ELR (cell line): ENCODE results near the gene MEGF11.
"Not testable (repeated sequence)": the region's sequence is repeated elsewhere in the genome, so short reads cannot be mapped to it uniquely, and the experiment has no call there.

ENCODE experiments used
- DNase-seq: peaks from one replicate; pipeline ENCODE4 v3.0.0-alpha.2; 2015; ENCODE audit warnings: low read depth

Gene MEGF11

DNA sequence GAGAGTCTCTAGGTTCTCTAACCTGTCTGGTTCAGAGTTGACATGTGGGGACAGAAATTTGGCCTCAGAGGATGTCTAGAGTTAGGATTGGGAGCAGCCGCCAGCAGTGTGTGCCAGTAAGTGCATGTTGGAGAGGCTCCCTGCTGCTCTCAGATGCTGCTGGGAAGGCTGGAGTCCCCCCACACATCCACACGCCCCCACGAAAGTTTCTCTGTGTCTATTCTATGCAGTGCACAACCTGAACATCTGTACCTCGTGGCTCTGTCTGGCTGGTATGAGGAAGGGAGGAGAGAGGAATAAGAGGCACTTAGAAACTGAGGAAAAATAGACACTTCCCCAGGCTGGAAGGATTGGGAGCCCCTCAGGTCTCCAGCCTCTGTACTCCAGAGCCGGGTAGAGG, 252.5 kb downstream of the MEGF11 start:
- DNase-seq = no peak

DNA sequence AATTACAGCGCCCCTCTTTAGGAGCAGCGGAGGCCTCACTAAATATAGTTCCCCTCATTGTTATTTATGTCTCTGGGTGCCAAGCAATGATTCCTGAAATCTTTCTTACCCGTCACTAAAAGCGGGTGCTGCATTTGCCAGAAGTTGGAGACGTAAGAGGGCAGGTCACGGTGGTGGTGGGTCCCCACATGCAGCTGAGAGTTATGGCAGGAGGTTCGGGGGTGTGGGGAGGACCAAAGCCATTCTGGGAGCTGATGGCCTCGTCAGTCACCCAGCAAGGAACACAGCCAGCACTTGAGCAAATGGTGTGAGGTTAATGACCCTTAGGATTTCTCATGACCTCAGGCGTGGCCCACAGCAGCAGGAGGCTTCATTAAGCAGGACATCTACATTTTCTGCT, 255.1 kb downstream of the MEGF11 start:
- DNase-seq = no peak

DNA sequence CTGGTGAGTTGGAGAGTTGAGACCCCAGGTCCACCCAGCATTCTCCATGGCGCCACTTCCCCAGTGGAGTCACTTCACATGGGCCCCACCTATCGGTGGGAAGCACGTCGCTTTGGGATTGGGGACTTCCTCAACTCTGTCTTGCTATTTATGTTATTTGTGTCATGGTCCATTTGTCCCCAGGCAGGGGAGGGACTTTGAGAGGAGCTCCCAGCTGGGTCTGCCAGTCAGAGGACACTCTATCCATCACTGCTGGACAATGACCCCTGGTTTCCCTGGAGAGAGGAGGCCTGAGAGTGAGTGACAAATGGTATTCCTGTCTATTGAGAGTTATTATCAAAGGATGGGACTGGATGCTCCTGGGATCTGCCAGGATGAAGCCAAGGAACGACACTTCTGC, 256.6 kb downstream of the MEGF11 start:
- no peak for DNase-seq

DNA sequence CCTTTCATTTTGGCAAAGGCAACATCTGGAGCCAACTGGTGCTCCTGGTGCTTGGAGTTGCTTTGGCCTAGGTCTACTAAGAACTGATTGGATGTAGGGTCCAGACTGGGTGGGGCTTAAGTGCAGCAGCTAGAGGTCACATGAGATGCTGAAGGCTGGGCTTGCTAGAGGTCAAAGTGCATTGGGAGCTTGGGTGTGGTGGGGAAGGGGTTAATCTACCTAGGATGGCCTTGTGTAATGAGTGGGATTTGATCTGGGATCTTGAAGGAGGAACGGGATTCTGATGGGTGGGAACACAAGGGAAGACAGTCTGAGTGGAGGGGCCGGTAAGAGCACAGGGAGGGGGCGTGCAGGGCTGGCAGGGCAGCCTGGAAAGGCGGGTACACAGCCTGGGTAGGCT, 258.7 kb downstream of the MEGF11 start:
- no peak for DNase-seq

DNA sequence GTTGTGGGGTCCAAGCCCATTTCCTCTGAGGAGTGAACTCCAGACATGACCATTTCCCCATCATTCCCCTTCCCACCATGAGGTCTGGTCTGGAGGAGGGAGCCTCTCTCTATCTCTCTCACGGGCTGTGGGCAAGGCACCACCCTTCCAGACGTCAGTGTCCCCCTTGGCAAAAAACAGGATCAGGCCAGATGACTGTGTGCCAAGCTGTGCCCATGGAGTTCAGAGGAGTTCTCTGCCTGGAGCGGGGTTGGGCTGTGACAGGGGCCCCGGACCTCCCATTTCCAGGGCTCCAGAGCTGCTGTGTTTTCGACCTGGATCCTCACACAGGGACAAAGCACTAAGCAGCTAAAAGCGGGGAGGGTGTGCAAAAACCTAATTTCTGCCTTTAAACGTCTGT, 259.8 kb downstream of the MEGF11 start:
- no peak for DNase-seq

DNA sequence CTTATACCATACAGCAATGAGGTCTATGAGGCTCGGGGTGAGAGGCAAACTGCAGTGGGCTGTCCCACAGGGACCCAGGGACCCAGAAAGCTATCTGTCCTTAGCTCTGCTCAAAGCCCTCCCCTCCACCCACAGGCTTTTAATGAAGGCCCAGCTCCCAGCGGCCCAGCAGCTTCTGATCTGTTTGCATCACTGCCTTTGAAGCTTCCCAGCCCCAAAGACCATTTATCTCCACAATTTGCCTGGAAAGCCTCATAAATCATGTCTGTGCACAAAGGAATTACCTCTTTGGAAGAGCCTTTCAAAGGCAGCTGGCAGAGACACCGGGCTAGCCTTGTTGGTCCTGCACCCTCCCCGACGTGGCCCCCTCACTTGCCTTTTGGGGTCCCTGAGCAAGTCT, 260.3 kb downstream of the MEGF11 start:
- no peak for DNase-seq

DNA sequence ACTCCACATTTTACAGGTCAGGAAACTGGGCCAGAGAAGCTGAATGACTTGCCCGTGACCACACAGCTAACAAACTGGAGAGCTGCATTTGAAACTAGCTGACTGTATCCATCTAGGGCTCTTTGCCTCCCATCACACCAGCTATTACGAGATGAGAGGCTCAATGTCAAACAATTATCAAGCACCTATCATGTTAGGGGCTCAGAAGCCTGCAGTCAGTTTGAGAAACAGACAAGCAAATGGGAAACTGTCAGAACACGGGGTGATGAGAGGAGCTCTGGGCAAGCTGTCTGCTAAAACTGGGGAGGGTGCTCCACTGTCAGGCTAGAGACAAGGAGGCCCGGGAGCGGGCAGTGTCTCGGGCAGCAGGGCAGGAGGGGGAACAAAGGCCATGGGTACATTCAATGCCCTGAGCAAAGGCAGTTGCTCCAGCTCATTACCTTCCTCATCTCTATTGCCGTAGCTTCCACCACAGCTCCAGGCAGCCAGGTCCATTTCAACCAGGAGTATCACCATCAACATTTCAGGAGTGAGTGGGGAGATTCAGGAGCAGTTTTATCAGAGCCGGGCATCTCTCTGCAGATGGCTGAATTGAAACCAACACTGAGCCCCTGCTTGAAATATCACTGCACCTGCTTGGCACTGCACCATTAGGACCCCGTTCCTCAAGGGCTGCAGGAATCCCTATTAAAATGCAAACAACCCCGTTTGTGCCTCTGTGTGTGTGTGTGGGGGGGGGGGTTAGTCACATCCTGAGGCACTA, 261.6 kb downstream of the MEGF11 start:
- DNase-seq = no peak

DNA sequence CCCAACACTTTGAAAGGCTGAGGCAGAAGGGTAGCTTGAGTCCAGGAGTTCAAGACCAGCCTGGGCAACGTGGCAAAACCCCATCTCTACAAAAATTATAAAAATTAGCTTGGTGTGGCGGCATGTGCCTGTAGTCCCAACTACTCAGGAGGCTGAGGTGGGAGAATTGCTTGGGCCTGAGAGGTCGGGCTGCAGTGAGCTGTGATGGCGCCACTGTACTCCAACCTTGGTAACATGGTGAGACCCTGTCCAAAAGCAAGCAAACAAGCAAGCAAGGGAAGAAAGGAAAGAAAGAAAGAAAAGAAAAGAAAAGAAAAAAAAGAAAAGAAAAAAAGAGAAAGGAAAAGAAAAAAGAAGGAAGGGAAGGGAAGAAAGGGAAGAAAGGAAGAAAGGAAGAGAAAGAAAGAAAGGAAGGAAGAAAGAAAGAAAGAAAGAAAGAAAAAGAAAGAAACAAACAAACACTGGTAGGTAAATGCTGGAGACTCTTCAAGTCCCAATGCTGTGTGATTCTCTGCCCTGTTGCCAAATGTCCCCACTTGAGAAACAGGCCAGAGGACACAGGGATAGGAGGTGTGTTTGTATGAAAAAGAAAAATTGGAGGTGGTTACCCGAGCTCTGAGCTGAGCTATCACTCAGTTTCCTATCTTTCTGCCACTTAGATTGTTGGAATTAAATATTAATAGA, 263.1 kb downstream of the MEGF11 start:
- no peak for DNase-seq

DNA sequence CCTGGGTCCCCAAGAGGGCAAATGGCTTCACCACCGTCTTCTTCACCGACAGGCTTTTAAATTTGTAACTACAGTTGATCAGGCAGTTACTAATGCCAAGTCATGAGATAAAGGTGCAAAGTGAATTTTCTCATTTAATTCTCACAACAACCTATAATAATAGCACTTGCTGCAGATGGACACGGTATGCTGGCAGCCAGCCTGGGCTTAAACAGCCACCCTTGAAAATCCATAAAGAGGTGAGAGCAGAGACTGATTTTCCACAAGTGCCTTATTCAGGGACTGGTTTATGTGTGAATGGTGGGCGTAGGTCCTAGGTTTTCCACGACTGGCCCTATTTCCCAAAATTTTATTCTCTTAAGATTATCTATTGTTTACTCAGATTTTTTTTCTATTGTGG, 266.4 kb downstream of the MEGF11 start:
- no peak for DNase-seq

DNA sequence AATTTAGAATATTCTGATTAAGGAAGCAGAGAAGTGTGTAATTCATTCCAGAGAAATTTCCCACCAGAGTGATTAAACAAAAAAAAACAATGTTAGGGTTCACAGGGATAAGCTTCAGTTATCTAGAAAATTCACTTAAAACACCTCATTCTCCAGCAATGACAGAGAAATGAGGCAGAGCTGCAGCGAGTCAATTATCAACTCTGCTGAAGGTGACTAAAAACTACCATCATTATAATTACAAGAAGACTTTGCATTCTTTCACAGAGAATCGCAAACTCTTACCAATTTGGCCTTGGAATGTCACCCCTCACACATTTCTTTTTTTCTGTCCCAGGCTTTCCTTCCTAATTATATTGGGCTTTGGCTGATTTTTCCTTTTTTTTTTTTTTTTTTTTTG, 267.1 kb downstream of the MEGF11 start:
- no peak for DNase-seq

DNA sequence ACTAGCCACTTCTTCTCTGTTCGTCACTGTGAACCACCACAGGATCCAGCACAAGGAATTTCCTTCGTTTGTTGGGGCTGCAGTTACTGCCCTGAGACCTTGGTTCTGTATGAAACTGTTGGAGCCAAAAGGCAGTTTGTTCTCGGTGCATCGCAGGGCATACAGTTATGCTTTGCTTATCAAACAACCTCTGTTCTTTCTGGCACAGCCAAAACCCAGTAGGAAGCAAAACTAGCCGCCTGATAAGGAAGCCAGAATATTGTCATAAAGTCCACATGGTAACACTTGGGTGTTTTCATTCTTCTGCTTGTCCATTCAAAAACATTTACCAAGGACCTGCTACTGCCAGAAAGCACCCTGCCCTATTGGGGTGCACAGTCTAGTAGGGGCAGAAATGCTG, 268.2 kb downstream of the MEGF11 start:
- no peak for DNase-seq

DNA sequence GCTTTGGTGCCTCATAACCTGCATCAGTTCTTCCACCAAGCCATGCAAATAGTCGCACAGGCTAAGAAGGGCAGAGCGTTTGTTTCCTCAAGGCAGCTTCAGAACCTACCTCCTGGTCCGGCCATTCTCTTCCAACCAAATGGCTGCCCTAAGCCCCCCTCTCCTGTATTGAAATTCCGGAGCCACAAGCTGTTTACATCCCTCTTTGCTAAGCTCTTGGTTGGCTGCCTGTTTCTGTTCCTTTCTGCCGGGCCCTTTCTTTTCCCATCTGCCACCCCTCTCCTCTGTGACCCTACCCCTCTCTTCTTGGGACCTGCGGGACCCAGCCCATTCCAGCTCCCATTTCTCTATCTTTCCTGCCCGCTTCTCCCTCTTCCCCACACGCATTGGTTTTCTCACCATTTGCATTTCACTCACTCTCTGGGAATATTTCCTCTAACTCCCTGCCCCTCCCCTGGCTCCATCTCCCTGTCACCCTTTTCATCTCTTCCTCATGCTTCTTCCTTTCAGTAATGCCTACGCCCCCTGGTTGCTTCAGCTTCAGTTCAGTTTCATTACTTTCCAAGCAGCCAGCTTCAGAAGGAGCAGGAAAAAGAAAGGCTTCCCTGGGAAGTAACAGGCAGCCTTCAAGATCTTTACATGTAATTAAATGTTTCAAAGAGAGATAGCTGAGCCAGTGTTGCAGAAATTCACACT, 270.8 kb downstream of the MEGF11 start:
- no peak for DNase-seq

DNA sequence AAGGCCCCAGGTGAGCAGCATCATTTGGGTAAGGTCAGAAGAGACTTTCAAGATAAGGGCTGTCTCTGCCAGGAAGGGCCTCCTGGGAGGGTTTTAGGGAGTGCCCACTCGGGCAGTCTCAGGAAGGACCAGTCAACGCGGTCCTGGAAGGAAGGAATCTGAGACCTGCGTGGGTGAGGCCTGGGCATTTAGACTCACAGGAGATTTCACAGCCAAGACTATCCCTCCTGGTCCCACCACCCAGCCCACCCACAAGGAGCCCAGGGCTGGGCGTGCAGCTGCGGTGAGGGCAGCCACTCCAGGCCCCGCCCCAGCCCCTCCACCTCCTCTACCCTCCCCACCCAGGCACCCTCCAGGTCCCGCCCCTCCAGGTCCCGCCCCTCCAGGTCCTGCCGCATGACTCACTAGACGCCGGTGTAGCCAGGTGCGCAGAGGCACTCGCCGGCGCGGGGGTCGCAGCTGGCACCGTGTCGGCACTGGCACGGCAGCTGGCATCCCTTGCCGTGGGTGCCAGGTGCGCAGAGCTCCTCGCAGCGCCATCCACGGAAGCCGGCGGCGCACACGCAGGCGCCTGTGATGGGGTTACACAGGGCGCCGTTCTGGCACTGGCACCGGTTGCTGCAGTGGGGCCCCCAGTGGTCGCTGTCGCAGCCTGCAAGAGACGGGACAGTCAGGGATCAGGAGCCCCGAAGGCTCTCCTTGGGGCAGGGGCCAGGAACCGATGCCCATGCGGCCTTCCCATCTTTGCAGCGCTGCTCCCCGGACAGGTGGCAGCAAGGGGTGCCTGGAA, 271.5 kb downstream of the MEGF11 start:
- DNase-seq = no peak

DNA sequence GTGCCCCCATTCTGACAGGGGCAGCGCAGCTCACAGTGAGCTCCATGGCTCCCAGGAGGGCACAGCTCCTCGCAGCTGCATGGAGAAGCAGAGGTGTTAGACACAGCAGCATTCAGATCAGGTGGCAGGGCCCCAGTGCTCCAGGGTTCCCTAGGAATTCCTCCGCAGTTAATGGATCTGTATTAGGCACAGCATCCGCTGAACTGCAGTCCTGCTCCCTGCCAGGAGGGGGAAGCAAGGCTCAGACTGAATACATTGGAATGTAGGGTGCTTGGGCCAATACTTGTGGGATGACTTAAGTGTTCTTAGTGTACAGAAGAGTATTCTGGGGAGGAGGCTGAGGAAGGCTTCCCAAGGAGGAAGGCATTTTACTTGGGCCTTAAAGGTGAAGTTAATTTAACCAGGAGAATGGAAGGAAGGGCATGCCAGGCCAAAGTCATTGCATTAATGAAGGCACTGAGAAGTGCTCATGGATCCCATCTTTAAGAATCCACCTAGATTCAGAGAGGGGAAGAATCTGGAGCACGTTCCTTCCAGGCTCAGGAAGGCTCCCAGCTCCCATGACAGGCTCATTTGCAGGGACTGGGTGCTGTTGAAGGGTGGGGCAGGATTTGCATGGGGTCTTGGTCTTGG, 272.6 kb downstream of the MEGF11 start:
- DNase-seq = peak; percentile 77

DNA sequence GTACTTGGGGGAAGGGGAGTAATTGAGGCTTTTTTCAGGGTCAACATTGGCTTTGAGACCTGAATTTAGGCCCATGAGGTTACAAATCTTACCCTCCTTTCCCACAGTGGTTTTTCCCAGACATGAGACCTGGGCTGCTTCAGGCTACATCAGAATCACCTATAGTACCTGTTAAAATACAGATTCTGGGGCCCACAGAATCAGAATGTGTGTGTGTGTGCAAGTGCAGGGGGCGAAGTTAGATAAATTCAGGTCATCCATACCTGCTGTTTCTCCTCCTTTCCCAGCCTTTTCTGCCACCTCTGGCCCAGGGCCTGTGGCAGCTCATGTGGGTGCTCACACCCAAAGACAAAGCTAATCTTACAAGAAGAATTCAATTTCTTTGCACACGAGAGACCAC, 273.7 kb downstream of the MEGF11 start:
- DNase-seq = no peak

DNA sequence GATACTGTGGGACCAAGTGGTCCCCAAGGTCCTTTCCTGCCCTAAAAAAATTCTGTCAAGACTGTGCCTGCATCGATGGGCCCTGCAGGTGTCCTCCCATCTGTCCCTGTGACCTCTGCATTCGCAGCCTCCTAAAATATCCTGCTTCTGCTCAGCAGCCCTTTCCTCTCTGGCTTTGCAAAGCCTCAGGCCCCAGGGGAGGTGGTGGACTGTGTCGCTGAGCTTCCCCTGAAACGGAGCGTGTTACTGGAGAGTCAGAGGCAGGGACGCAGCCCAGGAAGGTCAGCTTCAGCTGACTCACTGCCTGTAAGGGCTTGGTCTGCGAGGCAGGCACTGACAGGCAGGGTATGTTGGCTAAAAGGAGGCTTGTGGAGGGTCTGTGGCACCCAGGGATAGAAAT, 274.2 kb downstream of the MEGF11 start:
- DNase-seq = peak; percentile 29

DNA sequence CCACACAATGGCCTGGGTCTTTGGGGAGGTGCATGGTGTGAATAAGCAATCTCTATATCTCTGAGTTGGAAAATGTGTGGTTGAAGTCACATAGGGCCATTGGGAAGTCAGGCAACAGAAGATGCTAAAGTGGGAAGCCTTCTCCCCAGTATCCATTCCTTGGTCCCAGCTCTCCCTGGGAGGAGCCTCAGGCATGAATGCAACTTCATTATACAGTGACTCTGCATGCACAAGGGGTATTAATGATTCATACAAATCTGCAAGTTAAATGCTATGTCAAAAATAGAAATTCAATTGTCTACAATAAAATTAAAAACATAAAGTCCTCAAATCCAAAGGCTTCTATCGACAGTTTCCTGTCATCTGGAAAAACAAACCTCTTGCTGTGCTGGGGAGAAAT, 275.4 kb downstream of the MEGF11 start:
- no peak for DNase-seq

DNA sequence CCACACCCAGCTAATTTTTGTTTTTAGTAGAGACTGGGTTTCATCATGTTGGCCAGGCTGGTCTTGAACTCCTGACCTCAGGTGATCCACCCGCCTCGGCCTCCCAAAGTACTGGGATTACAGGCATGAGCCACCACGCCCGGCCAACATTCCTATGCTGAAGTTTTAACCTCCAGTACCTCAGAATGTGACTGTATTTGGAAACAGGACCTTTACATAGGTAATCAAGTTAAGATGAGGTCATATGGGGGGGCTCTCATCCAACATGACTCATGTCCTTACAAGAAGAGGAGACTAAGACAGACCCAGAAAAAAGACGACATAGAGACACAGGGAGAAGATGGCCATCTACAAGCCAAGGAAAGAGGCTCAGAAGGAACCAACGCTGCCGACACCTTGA, 277.4 kb downstream of the MEGF11 start:
- not testable (repeated sequence) for DNase-seq

DNA sequence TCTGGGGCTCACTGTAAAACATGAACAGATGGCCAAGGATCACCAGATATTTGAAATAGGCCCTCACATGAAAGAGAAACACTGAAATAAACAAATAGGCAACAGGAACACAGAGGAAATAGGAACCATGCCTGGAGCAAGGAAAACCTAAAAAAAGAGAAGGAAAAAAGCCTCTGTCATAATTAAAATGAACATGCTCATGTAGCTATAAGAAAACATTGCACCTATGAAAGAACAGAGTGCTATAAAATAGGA, 281.9 kb downstream of the MEGF11 start:
- DNase-seq = no peak

DNA sequence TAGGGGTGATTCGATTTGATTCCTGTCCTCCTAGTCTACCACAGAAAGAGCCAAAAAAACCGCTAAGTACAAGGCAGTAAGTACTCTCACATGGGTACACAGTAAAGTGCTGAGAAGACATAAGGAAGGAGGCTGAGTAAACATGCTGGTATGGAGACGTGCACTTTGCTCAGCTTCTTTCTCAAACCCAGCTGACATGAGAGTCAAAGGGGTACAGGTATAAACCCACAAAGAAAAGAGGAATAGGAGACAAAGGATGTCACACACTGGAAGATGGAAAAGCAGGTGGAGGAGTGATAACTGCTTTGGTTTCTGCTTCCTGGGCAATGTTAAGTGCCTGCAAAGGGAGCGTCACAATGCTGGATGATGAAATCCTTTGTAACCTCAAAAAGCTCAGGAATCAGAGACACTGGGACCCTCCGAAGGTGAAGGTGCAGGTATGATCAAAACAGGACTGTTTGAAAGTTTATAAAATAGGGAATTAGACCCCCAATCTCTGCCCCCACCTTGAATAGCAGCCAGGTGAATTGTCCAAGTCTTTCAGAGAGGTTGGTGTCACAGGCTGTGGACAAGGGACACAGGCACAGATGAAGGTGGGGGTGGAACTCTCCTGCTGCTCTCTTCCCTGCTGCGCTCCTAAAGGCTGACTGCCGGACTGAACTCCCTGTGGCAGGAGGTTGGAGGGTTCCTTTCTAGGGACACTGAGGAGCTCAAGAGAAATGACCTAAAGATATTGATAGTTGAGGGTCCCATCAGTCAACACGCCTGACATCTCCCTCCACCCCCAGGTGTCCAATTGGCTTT, 282.4 kb downstream of the MEGF11 start:
- DNase-seq = no peak
